Measurements from ENCODE around the gene RXRG.

Gene RXRG

DNA sequence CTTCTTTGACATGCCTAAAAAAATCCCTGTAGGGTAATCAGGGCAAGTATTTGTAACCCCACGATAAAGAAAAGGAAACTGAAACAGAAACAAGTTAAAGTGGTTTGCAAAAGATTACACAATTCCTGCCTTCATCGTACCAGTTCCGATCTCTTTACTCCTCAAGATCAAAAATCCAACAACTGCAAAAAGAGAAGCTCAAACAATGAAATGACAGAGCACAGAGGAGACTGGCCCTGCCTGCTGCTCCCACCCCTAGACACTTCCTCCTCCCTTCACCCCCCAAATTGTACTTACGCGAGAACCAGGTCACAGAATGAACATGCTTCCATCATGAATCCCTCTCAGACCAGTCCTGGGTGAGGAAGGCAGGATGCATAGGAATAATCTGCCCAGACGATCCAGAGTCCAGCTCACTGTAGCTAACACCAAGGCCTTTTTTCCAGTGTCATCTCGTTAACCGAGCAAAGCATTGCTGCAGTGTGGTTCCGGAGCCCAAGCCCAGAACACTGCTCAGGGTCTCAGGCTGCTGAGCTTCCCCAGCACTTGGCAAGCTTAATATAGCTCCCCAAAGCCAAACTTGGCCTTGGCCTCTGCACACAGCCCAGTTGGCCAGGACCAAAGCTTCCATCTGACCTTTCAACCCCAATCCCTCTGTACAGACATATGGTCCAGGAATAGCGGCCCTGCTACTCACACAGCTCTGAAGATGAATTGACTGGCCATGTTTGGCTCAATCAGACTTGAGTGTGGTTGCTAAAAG, 20.3 kb downstream of the RXRG start:
- H3K9ac ChIP-seq (ENCODE audit: low read depth, low read length): no peak overlapping the region
- H3K4me1 ChIP-seq (ENCODE audit: control insufficient read depth, insufficient read depth, low read length): no peaks in the 10 kb centered on the region
- H3K9me3 ChIP-seq (replicated peaks; ENCODE audit: low read length): no peaks in the 10 kb centered on the region
- no peak overlapping the region for H3K4me3 ChIP-seq (ENCODE audit: low read length)
- no peak overlapping the region for H3K4me2 ChIP-seq (ENCODE audit: low read length)
- no peaks in the 10 kb centered on the region for H3K36me3 ChIP-seq (ENCODE audit: insufficient read depth, low read length)
- peaks cover 11% of the 10 kb centered on the region for H3K27me3 ChIP-seq (ENCODE audit: control insufficient read depth, insufficient read depth, low read length)

DNA sequence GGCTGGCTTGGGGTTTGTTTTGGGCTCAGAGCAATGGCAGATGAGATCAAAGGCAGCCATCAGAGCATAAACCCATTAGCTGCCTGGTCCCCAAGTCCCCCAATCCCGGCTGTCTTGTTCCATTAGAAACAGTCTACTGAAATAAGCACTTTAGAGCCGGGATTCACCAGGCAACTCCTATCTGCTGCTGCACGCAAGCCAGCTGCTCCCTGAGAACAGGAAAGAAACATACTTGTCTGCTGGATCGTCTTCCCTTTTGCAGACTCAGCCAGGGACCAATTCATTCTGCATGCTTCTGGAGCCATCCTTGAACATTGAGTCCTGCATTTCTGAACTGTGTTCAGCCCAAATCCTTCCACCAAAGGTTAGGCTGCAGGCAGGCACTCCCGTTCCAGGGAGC, 21.8 kb downstream of the RXRG start:
- H3K9ac ChIP-seq (ENCODE audit: low read depth, low read length): no peak overlapping the region
- no peaks in the 10 kb centered on the region for H3K9me3 ChIP-seq (replicated peaks; ENCODE audit: low read length)

DNA sequence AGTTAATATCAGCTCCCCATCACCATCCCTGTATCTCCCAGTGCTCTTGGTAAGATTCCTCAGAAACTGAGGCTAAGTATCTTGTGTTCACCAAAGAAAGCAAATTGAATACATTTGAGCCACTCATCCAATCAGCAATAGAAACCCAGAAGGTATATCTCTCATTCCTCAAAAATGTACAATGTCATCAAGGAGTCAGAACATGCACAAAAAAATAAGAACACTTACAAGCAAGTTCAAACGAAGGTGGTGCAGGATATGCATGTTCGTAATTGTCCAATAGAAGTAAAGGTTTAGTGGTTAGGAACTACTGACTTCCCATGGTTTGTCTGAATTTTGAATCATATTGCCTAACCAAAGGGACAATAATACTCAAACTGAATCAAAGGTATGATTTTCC, 24.3 kb downstream of the RXRG start:
- Histone ChIP-seq H3K4me2 (ENCODE audit: low read length) (no peak overlapping the region), H3K27me3 (ENCODE audit: control insufficient read depth, insufficient read depth, low read length) (peaks cover 18% of the 10 kb centered on the region), H3K4me3 (ENCODE audit: low read length) (no peak overlapping the region), H3K9ac (ENCODE audit: low read depth, low read length) (no peak overlapping the region), H3K36me3 (ENCODE audit: insufficient read depth, low read length) (no peaks in the 10 kb centered on the region), H3K9me3 (replicated peaks; ENCODE audit: low read length) (no peaks in the 10 kb centered on the region), H3K4me1 (ENCODE audit: control insufficient read depth, insufficient read depth, low read length) (no peaks in the 10 kb centered on the region)

More for the DNA sequence above, 21.8 kb downstream of the RXRG start:
- no peak overlapping the region for H3K4me3 ChIP-seq (ENCODE audit: low read length)
- H3K27me3 ChIP-seq (ENCODE audit: control insufficient read depth, insufficient read depth, low read length): peaks cover 15% of the 10 kb centered on the region
- no peak overlapping the region for H3K4me2 ChIP-seq (ENCODE audit: low read length)
- H3K36me3 ChIP-seq (ENCODE audit: insufficient read depth, low read length): no peaks in the 10 kb centered on the region
- H3K4me1 ChIP-seq (ENCODE audit: control insufficient read depth, insufficient read depth, low read length): no peaks in the 10 kb centered on the region

DNA sequence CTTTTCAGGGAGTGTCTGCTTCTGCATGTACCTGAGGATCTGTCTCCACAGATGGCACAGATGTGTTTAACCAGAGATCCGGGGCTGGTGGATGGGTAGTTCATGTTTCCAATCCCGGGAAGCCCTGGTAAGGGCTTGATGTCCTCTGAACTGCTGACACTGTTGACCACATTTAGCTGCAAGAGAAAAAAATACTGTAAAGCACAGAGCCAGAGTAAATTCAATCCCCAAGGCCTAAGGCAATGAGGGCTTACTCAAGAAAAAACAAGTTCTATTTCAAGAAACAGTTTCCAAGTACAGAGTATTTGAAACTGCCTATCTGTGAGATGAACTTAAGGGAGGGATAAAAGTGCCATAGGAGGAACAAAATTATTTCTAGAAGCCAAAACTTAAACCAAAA, 25.1 kb downstream of the RXRG start:
- H3K9ac ChIP-seq (ENCODE audit: low read depth, low read length): no peak overlapping the region
- H3K9me3 ChIP-seq (replicated peaks; ENCODE audit: low read length): no peaks in the 10 kb centered on the region
- H3K4me3 ChIP-seq (ENCODE audit: low read length): no peak overlapping the region
- no peak overlapping the region for H3K4me2 ChIP-seq (ENCODE audit: low read length)
- H3K4me1 ChIP-seq (ENCODE audit: control insufficient read depth, insufficient read depth, low read length): no peaks in the 10 kb centered on the region
- no peaks in the 10 kb centered on the region for H3K36me3 ChIP-seq (ENCODE audit: insufficient read depth, low read length)
- H3K27me3 ChIP-seq (ENCODE audit: control insufficient read depth, insufficient read depth, low read length): peaks cover 18% of the 10 kb centered on the region

DNA sequence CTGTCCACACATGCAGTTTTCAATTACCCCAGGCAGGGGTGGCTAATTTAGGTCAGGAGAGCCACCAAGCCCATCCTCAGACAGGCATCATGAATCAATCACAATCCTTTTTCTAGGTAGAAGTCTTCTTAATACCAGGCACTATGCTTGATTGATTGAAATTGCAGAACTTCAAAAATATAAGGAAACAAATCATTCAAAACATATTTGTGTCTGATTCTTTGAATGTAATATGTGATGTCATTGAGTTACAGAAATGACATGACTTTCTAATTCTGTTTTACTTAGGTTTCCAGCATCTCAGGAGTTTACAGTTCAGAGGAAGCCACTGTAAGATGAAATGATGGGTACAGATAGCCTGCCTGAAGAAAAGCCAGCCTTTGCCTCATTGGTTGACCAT, 26.7 kb downstream of the RXRG start:
- Histone ChIP-seq H3K4me2 (ENCODE audit: low read length) (no peak overlapping the region), H3K9ac (ENCODE audit: low read depth, low read length) (no peak overlapping the region), H3K9me3 (replicated peaks; ENCODE audit: low read length) (no peaks in the 10 kb centered on the region), H3K36me3 (ENCODE audit: insufficient read depth, low read length) (no peaks in the 10 kb centered on the region), H3K4me3 (ENCODE audit: low read length) (no peak overlapping the region), H3K27me3 (ENCODE audit: control insufficient read depth, insufficient read depth, low read length) (peaks cover 20% of the 10 kb centered on the region), H3K4me1 (ENCODE audit: control insufficient read depth, insufficient read depth, low read length) (no peaks in the 10 kb centered on the region)

DNA sequence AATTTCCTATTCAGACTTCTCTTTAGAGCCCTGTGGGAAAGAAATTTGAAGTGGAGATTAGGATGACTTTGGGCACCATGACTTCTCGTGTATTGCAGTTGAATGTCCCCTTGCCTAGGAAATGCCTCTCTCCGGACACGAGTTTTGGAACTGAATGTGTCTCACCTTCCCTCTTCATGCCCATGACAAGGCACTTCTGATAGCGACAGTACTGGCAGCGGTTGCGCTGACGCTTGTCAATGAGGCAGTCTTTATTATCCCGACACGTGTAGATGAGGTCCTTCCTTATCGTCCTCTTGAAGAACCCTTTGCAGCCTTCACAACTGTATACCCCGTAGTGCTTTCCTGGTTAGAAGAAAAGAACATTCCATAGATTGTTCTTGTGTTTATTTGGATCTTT, 28.1 kb downstream of the RXRG start:
- Histone ChIP-seq H3K36me3 (ENCODE audit: insufficient read depth, low read length) (no peaks in the 10 kb centered on the region), H3K4me1 (ENCODE audit: control insufficient read depth, insufficient read depth, low read length) (no peaks in the 10 kb centered on the region), H3K9me3 (replicated peaks; ENCODE audit: low read length) (no peaks in the 10 kb centered on the region), H3K27me3 (ENCODE audit: control insufficient read depth, insufficient read depth, low read length) (peaks cover 14% of the 10 kb centered on the region), H3K4me3 (ENCODE audit: low read length) (no peak overlapping the region), H3K9ac (ENCODE audit: low read depth, low read length) (no peak overlapping the region), H3K4me2 (ENCODE audit: low read length) (no peak overlapping the region)

DNA sequence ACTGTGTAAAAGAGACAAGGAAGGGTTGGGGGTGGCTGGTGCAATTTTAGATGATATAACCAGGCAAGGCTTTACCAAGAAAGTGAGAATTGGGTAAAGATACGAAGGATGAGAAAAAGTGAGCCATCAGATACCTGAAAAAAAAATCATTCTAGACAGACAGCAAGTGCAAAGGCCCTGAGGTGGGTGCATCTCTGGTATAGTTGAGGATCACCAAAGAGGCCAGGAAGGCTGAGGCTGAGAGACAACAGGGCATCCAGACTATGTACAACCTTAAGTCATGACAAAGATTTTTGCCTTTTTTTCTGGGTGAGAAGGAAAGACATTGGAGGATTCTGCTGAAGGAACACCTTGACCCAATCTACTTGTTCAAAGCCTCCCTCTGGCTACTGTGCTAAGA, 29.9 kb downstream of the RXRG start:
- Histone ChIP-seq H3K36me3 (ENCODE audit: insufficient read depth, low read length) (no peaks in the 10 kb centered on the region), H3K9ac (ENCODE audit: low read depth, low read length) (no peak overlapping the region), H3K4me3 (ENCODE audit: low read length) (no peak overlapping the region), H3K27me3 (ENCODE audit: control insufficient read depth, insufficient read depth, low read length) (peaks cover 15% of the 10 kb centered on the region), H3K9me3 (replicated peaks; ENCODE audit: low read length) (no peaks in the 10 kb centered on the region), H3K4me2 (ENCODE audit: low read length) (no peak overlapping the region), H3K4me1 (ENCODE audit: control insufficient read depth, insufficient read depth, low read length) (no peaks in the 10 kb centered on the region)

DNA sequence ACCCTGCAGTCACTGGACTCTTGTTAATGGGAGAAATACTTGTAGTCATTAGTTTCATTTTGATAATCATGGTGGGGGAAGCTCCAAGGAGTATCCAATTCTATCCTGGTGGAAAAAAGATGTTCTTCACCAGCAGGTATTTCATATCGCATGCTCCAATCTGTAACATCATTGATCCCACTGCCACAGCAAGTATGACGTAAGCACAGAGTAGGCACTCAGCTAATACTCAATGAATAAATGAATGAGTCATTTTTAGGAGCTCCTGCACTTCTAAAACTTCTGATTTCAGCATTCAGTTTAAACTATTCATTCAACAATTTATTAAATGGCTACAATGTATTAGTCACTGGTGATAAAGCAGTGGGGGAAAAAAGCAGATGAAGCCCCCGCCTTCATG, 30.3 kb downstream of the RXRG start:
- Histone ChIP-seq H3K27me3 (ENCODE audit: control insufficient read depth, insufficient read depth, low read length) (peaks cover 13% of the 10 kb centered on the region), H3K36me3 (ENCODE audit: insufficient read depth, low read length) (no peaks in the 10 kb centered on the region), H3K4me1 (ENCODE audit: control insufficient read depth, insufficient read depth, low read length) (no peaks in the 10 kb centered on the region), H3K9me3 (replicated peaks; ENCODE audit: low read length) (no peaks in the 10 kb centered on the region), H3K4me2 (ENCODE audit: low read length) (no peak overlapping the region), H3K9ac (ENCODE audit: low read depth, low read length) (no peak overlapping the region), H3K4me3 (ENCODE audit: low read length) (no peak overlapping the region)

DNA sequence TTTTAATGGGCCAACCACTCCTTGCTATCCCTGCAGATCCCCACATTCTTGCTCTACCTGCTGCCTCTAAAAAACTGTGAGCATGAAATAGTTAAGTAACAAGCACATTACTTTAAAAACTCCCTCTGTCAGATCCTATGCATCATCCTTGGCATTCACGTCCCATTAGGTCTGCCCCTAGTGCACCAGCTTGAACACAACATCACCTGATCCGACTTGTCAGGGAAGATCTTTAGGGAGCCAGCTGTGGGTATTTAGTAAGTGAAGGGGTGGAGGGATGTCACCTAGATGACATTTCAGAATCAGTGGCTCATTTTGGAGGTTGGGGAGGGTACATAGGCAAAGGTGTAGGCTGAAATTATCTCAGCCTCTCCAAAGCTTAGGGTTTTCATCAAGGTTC, 33.5 kb downstream of the RXRG start:
- Histone ChIP-seq H3K4me1 (ENCODE audit: control insufficient read depth, insufficient read depth, low read length) (no peaks in the 10 kb centered on the region), H3K27me3 (ENCODE audit: control insufficient read depth, insufficient read depth, low read length) (peaks cover 7% of the 10 kb centered on the region), H3K9ac (ENCODE audit: low read depth, low read length) (no peak overlapping the region), H3K9me3 (replicated peaks; ENCODE audit: low read length) (no peaks in the 10 kb centered on the region), H3K36me3 (ENCODE audit: insufficient read depth, low read length) (no peaks in the 10 kb centered on the region), H3K4me2 (ENCODE audit: low read length) (no peak overlapping the region), H3K4me3 (ENCODE audit: low read length) (no peak overlapping the region)

DNA sequence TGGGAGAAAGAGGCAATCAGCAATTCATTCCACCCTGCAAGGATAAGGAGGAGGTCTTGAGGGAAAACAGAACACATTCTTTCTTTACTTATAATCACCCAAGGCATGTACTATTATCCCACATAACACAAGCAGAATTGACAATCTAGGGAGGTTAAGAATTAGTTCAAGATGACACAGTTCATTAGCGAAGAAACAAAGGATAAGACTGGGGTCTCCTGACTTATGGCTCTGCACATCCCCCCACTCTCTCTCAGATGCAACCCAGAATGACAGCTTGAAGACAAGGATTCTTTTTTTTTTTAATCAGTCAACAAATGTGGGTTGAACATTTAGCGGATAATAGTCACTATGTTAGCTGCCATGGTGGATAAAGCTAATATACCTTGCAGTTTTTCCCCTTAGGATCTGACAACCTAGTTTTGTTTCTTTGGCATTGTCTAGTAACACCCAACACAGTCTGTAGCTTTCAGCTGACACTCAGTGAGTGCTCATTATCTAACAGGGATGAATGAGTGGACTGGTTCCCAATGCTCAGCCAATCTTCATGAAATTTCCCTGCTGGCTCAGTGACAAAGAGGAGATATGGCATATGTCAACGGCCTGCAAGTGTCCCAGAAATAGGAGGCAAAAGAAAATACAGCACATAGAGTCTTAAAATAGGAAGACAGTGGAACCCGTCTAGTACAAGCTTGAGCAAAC, 35.1 kb downstream of the RXRG start:
- Histone ChIP-seq H3K4me1 (ENCODE audit: control insufficient read depth, insufficient read depth, low read length) (no peaks in the 10 kb centered on the region), H3K9ac (ENCODE audit: low read depth, low read length) (no peak overlapping the region), H3K27me3 (ENCODE audit: control insufficient read depth, insufficient read depth, low read length) (peaks cover 10% of the 10 kb centered on the region), H3K4me3 (ENCODE audit: low read length) (no peak overlapping the region), H3K4me2 (ENCODE audit: low read length) (no peak overlapping the region), H3K9me3 (replicated peaks; ENCODE audit: low read length) (no peaks in the 10 kb centered on the region), H3K36me3 (ENCODE audit: insufficient read depth, low read length) (no peaks in the 10 kb centered on the region)

DNA sequence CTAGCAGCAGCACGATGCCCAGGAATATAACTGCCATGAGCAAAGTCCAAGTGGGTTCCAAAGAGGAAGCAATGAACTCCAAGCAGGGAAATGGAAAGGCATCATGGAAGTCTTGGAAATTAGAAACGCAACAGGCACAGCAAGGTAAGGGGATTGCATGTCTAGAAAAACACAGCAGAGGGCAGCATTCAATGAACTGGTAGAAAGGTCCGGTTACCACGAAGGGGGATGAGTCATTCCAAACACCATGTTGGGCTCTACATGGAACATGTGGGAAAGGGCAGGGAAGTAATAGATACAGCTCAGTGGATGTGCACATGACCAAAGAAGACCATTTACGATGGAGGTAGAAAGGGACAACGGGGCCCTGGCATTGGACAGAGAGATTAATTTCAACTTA, 36.4 kb downstream of the RXRG start:
- H3K9ac ChIP-seq (ENCODE audit: low read depth, low read length): no peak overlapping the region
- H3K36me3 ChIP-seq (ENCODE audit: insufficient read depth, low read length): no peaks in the 10 kb centered on the region
- no peaks in the 10 kb centered on the region for H3K9me3 ChIP-seq (replicated peaks; ENCODE audit: low read length)
- H3K4me2 ChIP-seq (ENCODE audit: low read length): no peak overlapping the region
- no peak overlapping the region for H3K4me3 ChIP-seq (ENCODE audit: low read length)
- H3K4me1 ChIP-seq (ENCODE audit: control insufficient read depth, insufficient read depth, low read length): no peaks in the 10 kb centered on the region
- peaks cover 10% of the 10 kb centered on the region for H3K27me3 ChIP-seq (ENCODE audit: control insufficient read depth, insufficient read depth, low read length)

DNA sequence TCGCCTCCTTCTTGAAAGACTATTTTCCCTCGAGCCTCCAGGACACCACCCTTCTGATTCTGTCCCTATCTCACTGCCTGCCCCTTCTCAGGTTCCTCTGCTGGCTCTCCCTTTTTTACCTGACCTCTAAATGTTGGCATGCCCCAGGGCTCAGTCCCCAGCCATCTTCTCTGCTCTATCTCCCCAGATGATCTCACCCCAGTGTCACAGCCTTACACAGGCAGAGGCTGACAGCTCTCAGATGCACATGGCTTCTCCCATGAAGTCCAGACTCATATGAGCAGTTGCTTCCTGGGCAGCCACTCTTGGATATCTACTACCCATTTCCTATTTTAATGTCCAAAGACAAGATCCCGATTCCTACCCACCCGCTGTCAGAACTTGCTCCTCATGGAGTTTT, 37.5 kb downstream of the RXRG start:
- no peak overlapping the region for H3K9ac ChIP-seq (ENCODE audit: low read depth, low read length)
- H3K4me2 ChIP-seq (ENCODE audit: low read length): no peak overlapping the region
- no peaks in the 10 kb centered on the region for H3K36me3 ChIP-seq (ENCODE audit: insufficient read depth, low read length)
- H3K4me3 ChIP-seq (ENCODE audit: low read length): no peak overlapping the region
- no peaks in the 10 kb centered on the region for H3K4me1 ChIP-seq (ENCODE audit: control insufficient read depth, insufficient read depth, low read length)
- no peaks in the 10 kb centered on the region for H3K9me3 ChIP-seq (replicated peaks; ENCODE audit: low read length)
- H3K27me3 ChIP-seq (ENCODE audit: control insufficient read depth, insufficient read depth, low read length): peaks cover 11% of the 10 kb centered on the region

All from skeletal muscle satellite cell (primary cell).